Stimulated activated CD4-positive, alpha-beta T cell treated with anti-CD3 and anti-CD28 coated beads, Interleukin-4, amount 100 ng/mL, for 4 hours (primary cell): ENCODE results near the gene MYO16.

Experiments used
- DNase-seq, 2 experiments: peaks; one replicate each; pipeline ENCODE4 v3.0.0-alpha.2; 2020

Gene MYO16

DNA sequence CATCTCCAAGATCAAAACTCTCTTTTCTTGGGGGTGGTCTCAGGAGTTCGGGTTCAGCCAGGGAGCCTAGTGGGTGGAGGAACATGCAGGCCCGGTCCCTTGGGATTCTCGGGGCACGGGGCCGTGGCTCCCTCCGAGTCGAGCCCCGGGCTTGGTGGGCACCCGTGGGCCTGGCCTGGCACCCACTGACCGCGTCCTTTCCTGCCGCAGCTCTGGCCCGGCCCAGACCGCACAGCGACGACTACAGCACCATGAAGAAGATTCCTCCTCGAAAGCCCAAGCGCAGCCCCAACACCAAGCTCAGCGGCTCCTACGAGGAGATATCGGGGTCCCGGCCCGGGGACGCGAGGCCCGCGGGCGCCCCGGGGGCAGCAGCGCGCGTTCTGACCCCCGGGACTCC lies 510.6 kb downstream of the MYO16 start:
- DNase-seq = no peak

DNA sequence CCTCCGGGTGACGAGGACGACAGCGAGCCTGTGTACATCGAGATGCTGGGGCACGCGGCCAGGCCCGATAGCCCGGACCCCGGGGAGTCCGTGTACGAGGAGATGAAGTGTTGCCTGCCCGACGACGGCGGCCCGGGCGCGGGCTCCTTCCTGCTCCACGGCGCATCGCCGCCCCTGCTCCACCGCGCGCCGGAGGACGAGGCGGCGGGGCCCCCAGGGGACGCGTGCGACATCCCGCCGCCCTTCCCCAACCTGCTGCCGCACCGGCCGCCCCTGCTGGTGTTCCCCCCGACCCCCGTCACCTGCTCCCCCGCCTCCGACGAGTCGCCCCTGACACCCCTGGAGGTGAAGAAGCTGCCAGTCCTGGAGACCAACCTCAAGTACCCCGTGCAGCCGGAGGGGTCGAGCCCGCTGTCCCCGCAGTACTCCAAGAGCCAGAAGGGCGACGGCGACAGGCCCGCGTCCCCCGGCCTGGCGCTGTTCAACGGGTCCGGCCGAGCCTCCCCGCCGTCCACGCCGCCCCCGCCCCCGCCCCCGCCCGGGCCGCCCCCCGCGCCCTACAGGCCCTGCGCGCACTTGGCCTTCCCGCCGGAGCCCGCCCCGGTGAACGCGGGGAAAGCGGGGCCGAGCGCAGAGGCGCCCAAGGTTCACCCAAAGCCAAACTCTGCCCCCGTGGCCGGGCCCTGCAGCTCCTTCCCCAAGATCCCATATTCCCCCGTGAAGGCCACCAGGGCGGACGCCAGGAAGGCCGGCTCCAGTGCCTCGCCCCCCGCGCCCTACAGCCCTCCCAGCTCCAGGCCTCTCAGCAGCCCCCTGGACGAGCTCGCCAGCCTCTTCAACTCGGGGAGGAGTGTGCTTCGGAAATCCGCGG lies 511.3 kb downstream of the MYO16 start:
- DNase-seq = no peak

DNA sequence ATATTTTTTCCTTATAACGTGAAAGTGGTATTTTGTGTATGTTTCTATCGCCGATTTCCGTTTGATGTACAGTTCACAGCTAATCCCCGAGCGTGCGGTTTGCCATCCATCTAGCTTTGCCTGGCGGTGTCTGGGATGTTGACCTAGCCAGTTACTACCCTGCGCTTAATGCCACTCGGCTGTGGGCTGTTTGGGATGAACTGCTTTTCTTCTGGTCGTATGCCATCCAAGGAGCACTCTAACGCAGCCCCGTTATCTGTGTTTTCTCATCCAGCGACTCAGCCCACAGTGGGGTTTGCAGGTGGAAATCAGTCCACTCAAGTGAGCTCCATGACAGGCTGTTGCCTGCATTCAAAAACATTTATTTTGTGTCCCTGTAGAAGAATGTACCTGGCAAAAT lies 512.3 kb downstream of the MYO16 start:
- DNase-seq = no peak

DNA sequence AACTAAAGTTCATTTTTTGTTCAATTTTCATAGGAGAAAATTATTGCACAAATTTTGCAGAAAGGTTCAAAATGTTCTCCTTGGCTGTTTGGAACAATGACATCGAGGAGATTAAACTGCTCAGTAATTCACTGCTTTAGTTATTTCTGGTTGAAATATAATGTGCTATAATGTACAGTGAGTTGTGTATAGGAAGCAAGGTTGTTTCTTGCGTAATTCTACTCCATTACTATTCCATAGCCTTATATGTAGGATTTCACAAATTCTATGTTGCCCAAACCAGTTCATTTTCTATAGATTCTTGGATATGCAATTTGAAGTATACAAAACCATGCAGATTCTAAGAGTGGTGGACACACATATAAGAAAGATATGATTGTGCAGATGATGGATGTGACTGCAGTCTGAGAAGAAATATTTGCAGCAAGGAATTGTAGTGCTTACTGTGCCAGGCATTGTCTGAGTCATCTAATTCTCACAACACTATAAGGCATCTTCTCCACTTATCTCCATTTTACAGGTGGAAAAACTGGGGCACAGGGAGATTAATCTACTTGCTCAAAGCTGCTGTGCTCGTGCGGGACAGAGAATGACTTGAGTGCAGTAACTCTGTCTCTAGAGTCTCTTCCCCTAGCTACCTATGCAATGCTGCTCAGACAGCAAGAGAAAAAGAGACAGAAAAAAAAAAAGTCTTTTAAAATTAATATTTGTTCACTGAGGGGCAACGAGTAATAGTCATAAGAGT lies 515.5 kb downstream of the MYO16 start:
- no peak for DNase-seq

DNA sequence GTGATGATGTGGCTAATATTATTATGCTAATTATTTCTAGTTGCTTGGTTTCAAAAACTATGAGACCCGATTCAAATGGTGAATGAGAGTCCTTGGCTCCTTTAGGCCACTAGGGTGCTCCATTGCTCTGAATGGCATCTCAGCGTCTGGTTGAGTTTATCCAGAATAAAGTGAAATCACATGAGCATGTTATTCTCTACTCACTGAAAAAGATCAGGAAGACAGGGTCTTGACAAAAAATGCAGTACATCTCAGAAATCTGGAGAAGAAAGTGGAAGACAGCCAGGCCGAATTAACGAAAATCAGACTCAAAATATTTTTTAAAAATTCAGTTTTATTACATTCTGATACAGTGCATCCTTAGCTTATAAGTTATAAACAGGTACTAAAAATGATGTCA lies 516.2 kb downstream of the MYO16 start:
- no peak for DNase-seq

GRCh38 chr13:109146393-109146792 lies 517.0 kb downstream of the MYO16 start:
- DNase-seq = no peak

DNA sequence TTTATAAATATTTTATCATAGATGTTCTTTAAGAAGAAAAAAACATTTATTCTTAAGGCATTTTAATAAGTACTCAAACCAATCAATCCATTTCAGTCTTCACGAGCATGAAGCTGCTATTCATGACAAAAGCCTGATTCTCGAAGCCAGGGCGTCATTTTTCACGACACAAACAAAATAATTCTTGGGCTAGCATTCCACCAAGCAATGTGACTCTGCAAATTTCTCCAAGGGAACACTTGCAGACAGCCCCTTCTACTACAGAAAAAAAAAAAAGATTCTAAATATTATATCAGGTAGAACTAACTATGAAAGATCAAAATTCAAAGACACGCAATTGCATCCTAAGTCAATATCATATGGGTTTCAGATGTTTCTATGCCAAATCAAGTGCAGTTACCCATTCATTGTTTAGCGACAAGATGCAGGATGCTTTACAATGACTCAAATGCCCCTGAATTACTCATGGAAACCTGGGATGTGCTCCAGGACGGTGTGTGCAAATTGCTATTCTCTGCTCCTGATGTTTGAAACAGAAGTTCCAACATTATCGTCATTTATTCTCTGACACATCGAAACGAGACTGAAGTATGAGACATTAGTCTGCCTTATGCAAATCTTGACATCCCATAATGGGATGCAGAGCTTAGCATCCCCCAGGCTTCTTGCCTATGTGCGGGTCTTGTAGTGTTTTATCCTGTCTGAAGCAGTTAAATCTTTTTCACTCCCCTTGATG lies 517.7 kb downstream of the MYO16 start:
- DNase-seq = no peak

DNA sequence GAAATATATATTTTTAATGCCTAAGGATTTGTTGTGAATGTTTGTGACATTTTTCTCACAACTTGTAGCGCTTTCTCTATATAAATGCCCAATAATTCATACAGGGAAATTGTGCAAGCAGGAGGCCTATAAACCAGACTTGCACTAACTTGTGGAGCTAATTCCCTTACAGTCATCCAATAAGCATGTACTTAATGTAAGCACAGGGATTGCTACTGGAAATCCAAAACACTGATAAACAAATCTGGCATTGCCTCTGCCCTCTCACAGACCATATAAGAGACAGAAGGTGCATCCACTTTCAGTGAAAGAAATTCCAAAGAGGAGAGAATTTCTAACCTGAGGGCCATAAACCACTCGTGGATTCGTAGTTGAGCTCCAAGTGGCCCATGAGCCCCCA lies 518.8 kb downstream of the MYO16 start:
- DNase-seq = no peak

GRCh38 chr13:109150696-109151095 lies 521.3 kb downstream of the MYO16 start:
- no peak for DNase-seq

DNA sequence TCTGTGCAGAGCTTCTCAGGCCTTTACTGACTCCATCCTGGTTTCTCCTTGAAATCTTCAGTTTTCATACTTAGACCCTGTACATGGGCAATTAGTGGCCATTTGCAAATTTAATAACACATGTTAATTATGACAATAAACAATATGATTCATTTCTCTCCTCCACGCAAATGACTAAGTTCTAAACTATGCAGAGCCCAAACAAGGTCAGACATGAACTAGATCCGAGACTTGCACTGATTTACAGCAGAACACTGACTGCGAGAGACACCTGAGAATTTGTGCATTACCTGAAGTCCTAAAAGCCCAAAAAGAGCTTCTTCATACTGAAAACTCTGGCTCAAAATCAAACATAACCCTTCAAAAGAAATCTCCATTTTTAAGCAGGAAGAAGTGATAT lies 521.8 kb downstream of the MYO16 start:
- DNase-seq = no peak

DNA sequence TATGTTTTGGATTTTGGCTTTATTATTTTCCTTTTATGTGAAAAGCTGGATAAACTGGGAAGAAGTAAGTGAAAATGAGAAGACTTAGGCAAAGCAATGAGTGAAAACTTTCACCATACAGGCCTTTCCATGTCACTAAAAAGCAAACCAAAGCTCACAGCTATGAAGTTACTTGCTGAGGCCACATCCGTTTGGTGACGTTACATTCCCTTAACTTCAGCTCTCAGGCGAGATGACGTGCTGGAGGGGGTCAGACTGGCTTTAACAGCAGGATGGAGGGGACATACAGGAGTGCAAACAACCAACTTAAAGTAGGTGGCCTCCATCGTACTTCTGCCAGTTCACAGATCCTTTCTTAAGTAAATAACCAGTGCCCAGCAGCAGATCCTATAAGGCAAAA lies 522.3 kb downstream of the MYO16 start:
- DNase-seq = no peak

GRCh38 chr13:109152311-109152820 lies 523.0 kb downstream of the MYO16 start:
- DNase-seq = no peak

- no peak for DNase-seq
Measured at GRCh38 chr13:109152941-109153340, 523.5 kb downstream of the MYO16 start.

- DNase-seq = no peak
Measured at GRCh38 chr13:109154146-109154545, 524.7 kb downstream of the MYO16 start.

DNA sequence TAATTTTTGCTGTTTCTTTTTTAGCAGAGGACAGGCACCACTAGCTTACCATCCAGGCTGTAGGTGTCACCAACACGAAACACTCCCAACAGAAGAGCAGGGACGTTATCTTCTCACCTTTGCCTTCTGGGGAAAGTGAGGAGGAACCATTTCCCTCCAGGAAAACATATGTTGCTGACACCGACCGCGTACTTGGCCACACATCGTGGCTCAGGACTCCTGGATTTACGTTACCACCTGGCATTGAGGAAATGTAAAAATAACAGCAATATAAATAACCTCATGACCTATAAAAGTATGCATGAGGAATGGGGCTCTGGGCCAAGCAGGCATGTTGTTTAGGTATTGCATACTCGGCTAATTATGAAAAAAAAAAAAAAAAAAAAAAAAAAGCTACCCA lies 525.1 kb downstream of the MYO16 start:
- no peak for DNase-seq

GRCh38 chr13:109154966-109155761 lies 525.8 kb downstream of the MYO16 start:
- no peak for DNase-seq

GRCh38 chr13:109156181-109156935 lies 526.9 kb downstream of the MYO16 start:
- DNase-seq = no peak

GRCh38 chr13:109157275-109157674 lies 527.9 kb downstream of the MYO16 start:
- no peak for DNase-seq

- no peak for DNase-seq
Measured at GRCh38 chr13:109158383-109158782, 529.0 kb downstream of the MYO16 start.

GRCh38 chr13:109159650-109160309 lies 530.4 kb downstream of the MYO16 start:
- DNase-seq = no peak

DNA sequence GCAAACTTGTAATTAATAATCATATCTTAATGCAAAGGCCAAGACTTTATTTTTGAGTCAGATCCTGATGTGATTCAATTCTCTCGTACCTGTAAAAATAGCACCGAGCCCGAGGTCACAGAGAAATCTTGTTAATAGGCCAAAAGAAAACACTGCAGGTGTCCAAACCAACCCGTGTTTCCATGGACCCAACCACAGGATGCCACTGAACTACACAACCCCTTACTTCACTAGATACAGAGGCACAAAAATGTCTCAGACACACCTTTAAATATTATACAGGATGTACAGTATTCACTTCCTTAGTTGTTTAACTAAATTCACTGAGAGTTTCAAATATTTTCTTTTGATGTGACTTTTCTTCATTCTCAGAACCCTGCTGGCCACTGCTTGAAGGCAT lies 530.9 kb downstream of the MYO16 start:
- no peak for DNase-seq
